H1 (cell line): ENCODE measurements around the gene SETD9. TPM values are rescaled to one million over a fixed set of nuclear protein-coding genes. Genes with fewer than 3 reads are reported as not detected.

Experiments used
- CTCF ChIA-PET: fragments of 300-600 bp; sonication (Branson Sonifier 250); formaldehyde crosslinking; loops from one replicate; lab custom pipeline; 2021; ENCODE audit not compliant: partially characterized antibody; lab: Charles Lee
- POLR2A ChIA-PET: fragments of 300-600 bp; sonication (Branson Sonifier 250); formaldehyde crosslinking; loops from one replicate; lab custom pipeline; 2021; ENCODE audit warnings: inconsistent platforms; ENCODE audit not compliant: partially characterized antibody; lab: Charles Lee
- DNase-seq, 2 experiments: peaks; one replicate each; pipeline versions ENCODE4 v3.0.0 to v3.0.0-alpha.2; 2010 to 2022; ENCODE audit warnings: low spot score in 2 of 2, low read depth in 1 of 2, mixed read lengths in 1 of 2
- FAIRE-seq: peaks from 2 replicates; lab custom pipeline; 2011; peaks lifted over from hg19 to GRCh38; lab: Jason Lieb, UNC
- H2AFZ ChIP-seq: 2 replicates; pipeline ENCODE4 v1.8.1; 2012; ENCODE audit warnings: low read length, inconsistent platforms
- H2AK5ac ChIP-seq: 2 replicates; pipeline ENCODE4 v1.6.1; 2013; ENCODE audit warnings: low read depth, low read length
- H2BK120ac ChIP-seq: replicated peaks from 2 replicates; pipeline ENCODE3; 2013; ENCODE audit warnings: low read depth, low read length, inconsistent platforms
- H2BK12ac ChIP-seq: 2 replicates; pipeline ENCODE4 v1.6.1; 2013; ENCODE audit warnings: low read depth, low read length
- H2BK15ac ChIP-seq: 2 replicates; pipeline ENCODE4 v1.6.1; 2013; ENCODE audit warnings: low read length
- H2BK20ac ChIP-seq: 2 replicates; pipeline ENCODE4 v1.6.1; 2013; ENCODE audit warnings: low read length
- H2BK5ac ChIP-seq: 2 replicates; pipeline ENCODE4 v1.6.1; 2013; ENCODE audit warnings: low read depth, low read length
- H3K14ac ChIP-seq: 2 replicates; pipeline ENCODE4 v1.6.1; 2013; ENCODE audit warnings: inconsistent platforms; ENCODE audit not compliant: insufficient read length
- H3K18ac ChIP-seq: 2 replicates; pipeline ENCODE4 v1.6.1; 2013; ENCODE audit warnings: low read length; ENCODE audit errors: extremely low read depth
- H3K23ac ChIP-seq: 2 replicates; pipeline ENCODE4 v1.6.1; 2013; ENCODE audit warnings: inconsistent platforms; ENCODE audit not compliant: insufficient read length
- H3K23me2 ChIP-seq: 2 replicates; pipeline ENCODE4 v1.6.1; 2013; ENCODE audit warnings: low read depth, low read length
- H3K27ac ChIP-seq: 2 replicates; pipeline ENCODE4 v1.6.1; 2011; ENCODE audit warnings: low read depth, low read length, inconsistent platforms
- H3K27me3 ChIP-seq, 4 experiments: replicated peaks in 1 of 4; 1 replicate in 1 of 4; 2 replicates in 3 of 4; pipeline versions ENCODE4 v1.6.1 to v1.8.1; 2011 to 2013; ENCODE audit warnings: low read length in 3 of 4, mild to moderate bottlenecking in 3 of 4, inconsistent platforms in 2 of 4, mixed read lengths in 2 of 4, moderate library complexity in 1 of 4; ENCODE audit not compliant: control insufficient read depth in 3 of 4, insufficient read depth in 3 of 4; ENCODE audit errors: extremely low read depth in 1 of 4
- H3K36me3 ChIP-seq, 4 experiments: 2 replicates each; pipeline versions ENCODE4 v1.6.1 to v1.8.1; 2011 to 2013; ENCODE audit warnings: mild to moderate bottlenecking in 4 of 4, low read length in 3 of 4, moderate library complexity in 2 of 4, control low read depth in 1 of 4, inconsistent platforms in 1 of 4; ENCODE audit not compliant: insufficient read depth in 4 of 4, control insufficient read depth in 2 of 4
- H3K4ac ChIP-seq: replicated peaks from 2 replicates; pipeline ENCODE3; 2013; ENCODE audit warnings: low read length, low read depth, mixed read lengths, inconsistent platforms; ENCODE audit not compliant: insufficient read length
- H3K4me1 ChIP-seq, 4 experiments: replicated peaks in 1 of 4; 1 replicate in 1 of 4; 2 replicates in 3 of 4; pipeline versions ENCODE4 v1.6.1 to v1.8.1; 2011 to 2013; ENCODE audit warnings: low read length in 3 of 4, inconsistent platforms in 2 of 4, mixed read lengths in 1 of 4; ENCODE audit not compliant: insufficient read depth in 4 of 4, control insufficient read depth in 3 of 4
- H3K4me2 ChIP-seq, 2 experiments: 2 replicates each; pipeline versions ENCODE4 v1.6.1 to v1.8.1; 2011 to 2013; ENCODE audit warnings: low read depth in 2 of 2, low read length in 2 of 2, control low read depth in 1 of 2, inconsistent platforms in 1 of 2, mild to moderate bottlenecking in 1 of 2; ENCODE audit not compliant: insufficient read depth in 1 of 2
- H3K4me3 ChIP-seq, 4 experiments: fragments of 200-600, 300-600 bp in 1 of 4; sonication (generic), shearing (Covaris generic), sonication (Bioruptor Twin) in 1 of 4; 2 replicates each; pipeline versions ENCODE4 v1.5.1 to v1.8.1; 2011 to 2016; ENCODE audit warnings: low read length in 4 of 4, low read depth in 3 of 4, control low read depth in 2 of 4, inconsistent platforms in 2 of 4, mild to moderate bottlenecking in 2 of 4, mixed read lengths in 1 of 4, moderate library complexity in 1 of 4; ENCODE audit not compliant: insufficient read depth in 2 of 4; ENCODE audit errors: extremely low read depth in 1 of 4
- H3K56ac ChIP-seq: replicated peaks from 2 replicates; pipeline ENCODE3; 2013; ENCODE audit warnings: low read depth, mild to moderate bottlenecking, mixed read lengths, low read length, inconsistent platforms; ENCODE audit not compliant: insufficient read length
- H3K79me1 ChIP-seq: 2 replicates; pipeline ENCODE4 v1.6.1; 2013; ENCODE audit warnings: low read depth, low read length, control low read depth
- H3K79me2 ChIP-seq, 2 experiments: 2 replicates each; pipeline versions ENCODE4 v1.6.1 to v1.8.1; 2012 to 2013; ENCODE audit warnings: low read length in 2 of 2, mild to moderate bottlenecking in 2 of 2, inconsistent platforms in 1 of 2; ENCODE audit not compliant: insufficient read depth in 2 of 2, control insufficient read depth in 1 of 2
- H3K9ac ChIP-seq, 4 experiments: replicated peaks in 1 of 4; 1 replicate in 1 of 4; 2 replicates in 3 of 4; pipeline versions ENCODE4 v1.6.1 to v1.8.1; 2011 to 2013; ENCODE audit warnings: low read depth in 3 of 4, low read length in 3 of 4, control low read depth in 2 of 4, mild to moderate bottlenecking in 2 of 4, moderate library complexity in 2 of 4, inconsistent platforms in 1 of 4; ENCODE audit errors: extremely low read depth in 1 of 4
- H3K9me3 ChIP-seq, 2 experiments: 2 replicates each; pipeline versions ENCODE4 v1.6.1 to v1.8.1; 2012 to 2013; ENCODE audit warnings: mild to moderate bottlenecking in 2 of 2, moderate library complexity in 2 of 2, control low read depth in 1 of 2, inconsistent platforms in 1 of 2, low read depth in 1 of 2, low read length in 1 of 2, mixed read lengths in 1 of 2; ENCODE audit not compliant: insufficient read depth in 2 of 2
- H4K20me1 ChIP-seq, 2 experiments: replicated peaks in 1 of 2; 2 replicates each; pipeline versions ENCODE3 to v1.8.1; 2011 to 2013; ENCODE audit warnings: inconsistent platforms in 2 of 2, low read length in 2 of 2, mild to moderate bottlenecking in 1 of 2; ENCODE audit not compliant: insufficient read depth in 2 of 2, control insufficient read depth in 1 of 2
- H4K5ac ChIP-seq: 2 replicates; pipeline ENCODE4 v1.6.1; 2013; ENCODE audit warnings: low read length, low read depth, mixed read lengths, inconsistent platforms; ENCODE audit not compliant: insufficient read length
- H4K8ac ChIP-seq: 2 replicates; pipeline ENCODE4 v1.8.0; 2013; ENCODE audit warnings: mild to moderate bottlenecking, moderate library complexity, low read length, inconsistent platforms; ENCODE audit not compliant: insufficient read depth; ENCODE audit errors: extremely low read depth
- H4K91ac ChIP-seq: replicated peaks from 2 replicates; pipeline ENCODE3; 2013; ENCODE audit warnings: low read length, mixed read lengths, inconsistent platforms; ENCODE audit not compliant: insufficient read length
- BCL11A ChIP-seq, 2 experiments: IDR thresholded peaks; one replicate each; pipeline ENCODE4 v1.6.1; 2011; ENCODE audit warnings: low read depth in 2 of 2, low read length in 2 of 2, mild to moderate bottlenecking in 2 of 2
- CBX5 ChIP-seq: fragments of 300-800, 300-1000 bp; sonication (generic); IDR thresholded peaks from 2 replicates; pipeline ENCODE4 v1.7.1; 2016; ENCODE audit warnings: antibody characterized with exemption, low read length, low read depth
- CHD1 ChIP-seq: IDR thresholded peaks from 2 replicates; pipeline ENCODE4 v1.6.1; 2012; ENCODE audit warnings: low read depth, low read length, improper control_type of control experiment
- FOSL1 ChIP-seq: IDR thresholded peaks from 2 replicates; pipeline ENCODE4 v1.6.1; 2011; ENCODE audit warnings: mild to moderate bottlenecking, low read depth, low read length, moderate library complexity; ENCODE audit not compliant: insufficient read depth
- PHF8 ChIP-seq: fragments of 200-600 bp; sonication (generic); conservative IDR thresholded peaks from 2 replicates; pipeline ENCODE4 v1.7.1; 2012; ENCODE audit warnings: low read depth, mild to moderate bottlenecking, inconsistent platforms, low read length, moderate library complexity
- POLR2AphosphoS5 ChIP-seq: IDR thresholded peaks from 2 replicates; pipeline ENCODE4 v1.6.1; 2011; ENCODE audit warnings: low read depth, low read length
- POU5F1 ChIP-seq: IDR thresholded peaks from 2 replicates; pipeline ENCODE4 v1.6.1; 2011; ENCODE audit warnings: low read depth, mild to moderate bottlenecking, low read length, moderate library complexity
- RNF2 ChIP-seq: fragments of 200-900, 300-1000 bp; sonication (generic); IDR thresholded peaks from 2 replicates; pipeline ENCODE4 v1.7.1; 2016; ENCODE audit warnings: borderline replicate concordance, low read depth, mild to moderate bottlenecking, antibody characterized with exemption, low read length; ENCODE audit not compliant: poor library complexity, severe bottlenecking; ENCODE audit errors: missing control alignments
- WGBS, 2 experiments: shearing (Covaris generic) in 1 of 2; methylation state at CpG; one replicate each; pipeline versions ENCODE4 v1.1.6 to v1.1.7; 2013 to 2015; ENCODE audit warnings: low lambda C conversion rate in 2 of 2, mixed read lengths in 2 of 2, inconsistent platforms in 1 of 2, low coverage in 1 of 2, missing lambda C conversion rate in 1 of 2; ENCODE audit not compliant: insufficient replicate concordance in 2 of 2, insufficient coverage in 1 of 2, insufficient read length in 1 of 2; ENCODE audit errors: extremely low coverage in 1 of 2, missing lambda C conversion rate in 1 of 2; 5-methylcytosine and 5-hydroxymethylcytosine counted together
- polyA plus RNA-seq, 7 experiments: library from polyadenylated mRNA; depleted of rRNA in 3 of 7; stranded (reverse) in 5 of 7; unstranded in 2 of 7; fragments of >200 nt in 5 of 7; fragments of 200-250 nt in 2 of 7; gene quantifications; 1 replicate in 5 of 7; 2 replicates in 1 of 7; 4 replicates in 1 of 7; pipeline versions ENCODE4 v1.2.1 to v1.2.3, GENCODE V29; 2011 to 2013; ENCODE audit warnings: missing spikeins in 2 of 7, mixed read lengths in 2 of 7
- total RNA-seq: library from RNA; stranded (reverse); fragmentation: NEBNext Ultra II Directional; extraction: Animal tissue kit (Norgen Biotek cat#: 25700); gene quantifications from 2 replicates; pipeline ENCODE4 v1.2.1, GENCODE V29; 2021
- TF ChIP-seq, protein P1 (sequence below): IDR thresholded peaks from 2 replicates; pipeline ENCODE4 v1.6.1; 2012; ENCODE audit warnings: low read length, inconsistent platforms
- TF ChIP-seq, protein P2 (sequence below): IDR thresholded peaks from 2 replicates; pipeline ENCODE4 v1.6.1; 2012; ENCODE audit warnings: inconsistent platforms

Gene SETD9
- total and polyA plus RNA-seq, 2 of the 8 experiments (the other 6 are each of a cell fraction or from before 2014, with no cell fraction given): 4.5 to 11.9 TPM

- Histone ChIP-seq H2AK5ac (no peak overlapping the region), H3K36me3 (peaks cover 16 to 81% (median 57%) of the 10 kb centered on the region in 4 experiments; a peak in 7 of 8 replicates), H3K27me3 (no peaks in the 10 kb centered on the region), H3K27ac (no peak overlapping the region), H3K23ac (no peak overlapping the region), H3K9ac (no peak overlapping the region), H2BK120ac (no peak overlapping the region), H3K4me2 (no peak overlapping the region), H3K14ac (no peak overlapping the region), H4K5ac (no peak overlapping the region), H3K9me3 (no peaks in the 10 kb centered on the region), H3K23me2 (no peaks in the 10 kb centered on the region), H3K4me3 (no peak overlapping the region), H2BK20ac (no peak overlapping the region), H2BK5ac (no peak overlapping the region), H3K79me2 (peaks cover 0 to 10% of the 10 kb centered on the region in 2 experiments; a peak in 1 of 4 replicates), H3K4ac (no peak overlapping the region), H4K20me1 (peaks cover 0 to 9% of the 10 kb centered on the region in 2 experiments), H3K79me1 (no peaks in the 10 kb centered on the region), H3K4me1 (no peaks in the 10 kb centered on the region), H2BK12ac (no peak overlapping the region), H3K18ac (no peak overlapping the region), H3K56ac (no peak overlapping the region), H2BK15ac (no peak overlapping the region), H2AFZ (no peak overlapping the region), H4K8ac (no peak overlapping the region), H4K91ac (no peak overlapping the region)
- ChIA-PET POLR2A (interaction anchor here (1.2 kb wide), 1 partner anchor 8 kb away, joined by 5 read pairs; no protein-coding TSS in a partner anchor), CTCF (no interaction called here)
- 89% methylated on average over 1 of the region's 1 CpG; no CpG with 5 or more reads in 1 of the 2 experiments for WGBS, 2 experiments
- FAIRE-seq (no peak), DNase-seq (no peak)
- TF ChIP-seq POU5F1 (no peak), FOSL1 (no peak), POLR2AphosphoS5 (no peak), BCL11A (IDR thresholded peaks at IDR 0.05; ENCODE audit: low read depth in 2 of 2, low read length in 2 of 2) (no peak), PHF8 (no peak), CBX5 (no peak), RNF2 (no peak), CHD1 (no peak)
- TF ChIP-seq, protein P1, sequence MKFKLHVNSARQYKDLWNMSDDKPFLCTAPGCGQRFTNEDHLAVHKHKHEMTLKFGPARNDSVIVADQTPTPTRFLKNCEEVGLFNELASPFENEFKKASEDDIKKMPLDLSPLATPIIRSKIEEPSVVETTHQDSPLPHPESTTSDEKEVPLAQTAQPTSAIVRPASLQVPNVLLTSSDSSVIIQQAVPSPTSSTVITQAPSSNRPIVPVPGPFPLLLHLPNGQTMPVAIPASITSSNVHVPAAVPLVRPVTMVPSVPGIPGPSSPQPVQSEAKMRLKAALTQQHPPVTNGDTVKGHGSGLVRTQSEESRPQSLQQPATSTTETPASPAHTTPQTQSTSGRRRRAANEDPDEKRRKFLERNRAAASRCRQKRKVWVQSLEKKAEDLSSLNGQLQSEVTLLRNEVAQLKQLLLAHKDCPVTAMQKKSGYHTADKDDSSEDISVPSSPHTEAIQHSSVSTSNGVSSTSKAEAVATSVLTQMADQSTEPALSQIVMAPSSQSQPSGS: no peak
- TF ChIP-seq, protein P2, sequence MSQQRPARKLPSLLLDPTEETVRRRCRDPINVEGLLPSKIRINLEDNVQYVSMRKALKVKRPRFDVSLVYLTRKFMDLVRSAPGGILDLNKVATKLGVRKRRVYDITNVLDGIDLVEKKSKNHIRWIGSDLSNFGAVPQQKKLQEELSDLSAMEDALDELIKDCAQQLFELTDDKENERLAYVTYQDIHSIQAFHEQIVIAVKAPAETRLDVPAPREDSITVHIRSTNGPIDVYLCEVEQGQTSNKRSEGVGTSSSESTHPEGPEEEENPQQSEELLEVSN: no peak
Observed at GRCh38 chr5:56941981-56942380, 32.6 kb downstream of the SETD9 start.
